K562 (cell line): Measurements from ENCODE around the gene TAS2R40. TPM values are rescaled to one million over a fixed set of nuclear protein-coding genes. Genes with fewer than 3 reads are reported as not detected.

ENCODE experiments used
- ATAC-seq: fragments of 200-7000 bp; cut with Tn5 transposase; 3 replicates; pipeline ENCODE4 v1.9.1; 2020; ENCODE audit warnings: moderate library complexity
- BruUV-seq: library from RNA; stranded (reverse); fragments of 400-500 nt; replicated peaks from 2 replicates; lab custom pipeline; 2021; lab: Mats Ljungman, UMichigan
- CTCF ChIA-PET: fragments of 300-600 bp; formaldehyde crosslinking; extraction: SDS; loops from one replicate; lab custom pipeline; 2021; ENCODE audit warnings: low intra/inter-chr PET ratio; lab: Yijun Ruan, JAX
- POLR2A ChIA-PET: fragments of 300-600, 350-650 bp; sonication (Branson Sonifier 250); formaldehyde crosslinking; extraction: SDS; loops from one replicate; lab custom pipeline; 2021; ENCODE audit warnings: antibody characterized with exemption, inconsistent platforms; lab: Yijun Ruan, JAX
- DNase-seq, 4 experiments: peaks; one replicate each; pipeline versions ENCODE4 v3.0.0 to v3.0.0-alpha.2; 2011 to 2018; ENCODE audit warnings: low spot score in 3 of 4, mixed read lengths in 3 of 4; ENCODE audit errors: extremely low read depth in 1 of 4
- FAIRE-seq: peaks from 2 replicates; lab custom pipeline; 2011; peaks lifted over from hg19 to GRCh38; lab: Jason Lieb, UNC
- H2AFZ ChIP-seq: 2 replicates; pipeline ENCODE4 v1.6.0; 2011; ENCODE audit warnings: low read depth, low read length, control low read depth, inconsistent platforms
- H3K27ac ChIP-seq: fragments of 200-600 bp; 3 replicates; pipeline ENCODE4 v1.8.0; 2011; ENCODE audit warnings: low read depth, mild to moderate bottlenecking, control low read depth, inconsistent platforms, low read length, moderate library complexity, mixed read lengths; ENCODE audit errors: extremely low read depth
- H3K27me3 ChIP-seq, 2 experiments: fragments of 300-600 bp in 1 of 2; 2 replicates in 1 of 2; 3 replicates in 1 of 2; pipeline versions ENCODE4 v1.6.0 to v1.8.0; 2011; ENCODE audit warnings: inconsistent platforms in 2 of 2, low read length in 2 of 2, mild to moderate bottlenecking in 1 of 2, mixed read lengths in 1 of 2, moderate library complexity in 1 of 2; ENCODE audit not compliant: control insufficient read depth in 2 of 2, insufficient read depth in 2 of 2
- H3K36me3 ChIP-seq: fragments of 300-600 bp; 3 replicates; pipeline ENCODE4 v1.8.0; 2011; ENCODE audit warnings: mild to moderate bottlenecking, low read length, inconsistent platforms; ENCODE audit not compliant: control insufficient read depth, insufficient read depth
- H3K4me1 ChIP-seq, 2 experiments: fragments of 200-600 bp in 1 of 2; replicated peaks in 1 of 2; 2 replicates in 1 of 2; 3 replicates in 1 of 2; pipeline versions ENCODE4 v1.5.1 to v1.8.0; 2011; ENCODE audit warnings: inconsistent platforms in 2 of 2, low read length in 2 of 2, mild to moderate bottlenecking in 1 of 2, mixed read lengths in 1 of 2, moderate library complexity in 1 of 2; ENCODE audit not compliant: control insufficient read depth in 2 of 2, insufficient read depth in 2 of 2
- H3K4me2 ChIP-seq: 2 replicates; pipeline ENCODE4 v1.6.1; 2011; ENCODE audit warnings: low read length, control low read depth, inconsistent platforms, mixed read lengths; ENCODE audit not compliant: insufficient read depth
- H3K4me3 ChIP-seq: fragments of 200-600 bp; sonication (generic), shearing (Covaris generic); 2 replicates; pipeline ENCODE4 v1.5.1; 2016; ENCODE audit warnings: control low read depth, inconsistent platforms
- H3K79me2 ChIP-seq: fragments of 200-600 bp; 3 replicates; pipeline ENCODE4 v1.8.0; 2011; ENCODE audit warnings: low read length, inconsistent platforms; ENCODE audit not compliant: control insufficient read depth, insufficient read depth
- H3K9ac ChIP-seq, 2 experiments: 2 replicates each; pipeline versions ENCODE4 v1.6.0 to v1.6.1; 2011; ENCODE audit warnings: low read depth in 2 of 2, low read length in 2 of 2, control low read depth in 1 of 2, inconsistent platforms in 1 of 2, mild to moderate bottlenecking in 1 of 2, mixed read lengths in 1 of 2; ENCODE audit not compliant: insufficient read depth in 1 of 2
- H3K9me1 ChIP-seq: one replicate; pipeline ENCODE4 v1.6.0; 2011; ENCODE audit warnings: inconsistent platforms, mild to moderate bottlenecking, low read length, moderate library complexity; ENCODE audit not compliant: control insufficient read depth, insufficient read depth
- H3K9me3 ChIP-seq: replicated peaks from 2 replicates; pipeline ENCODE4 v1.5.1; 2011; ENCODE audit warnings: low read depth, low read length, inconsistent platforms; ENCODE audit not compliant: control insufficient read depth, insufficient read depth
- H4K20me1 ChIP-seq: replicated peaks from 2 replicates; pipeline ENCODE4 v1.6.1; 2011; ENCODE audit warnings: low read length, inconsistent platforms, mixed read lengths; ENCODE audit not compliant: control insufficient read depth, insufficient read depth
- HDAC3 ChIP-seq: fragments of 450-650 bp; IDR thresholded peaks from 2 replicates; pipeline ENCODE4 v1.6.1; 2018; ENCODE audit warnings: borderline replicate concordance, mild to moderate bottlenecking, moderate library complexity; ENCODE audit not compliant: partially characterized antibody
- MTA2 ChIP-seq: fragments of 450-650 bp; IDR thresholded peaks from 2 replicates; pipeline ENCODE4 v1.6.1; 2016; ENCODE audit warnings: low read depth
- NFE2 ChIP-seq: IDR thresholded peaks from 2 replicates; pipeline ENCODE4 v1.6.1; 2014; ENCODE audit warnings: antibody characterized with exemption, low read depth
- SP2 ChIP-seq: IDR thresholded peaks from 2 replicates; pipeline ENCODE4 v1.6.1; 2011; ENCODE audit warnings: mild to moderate bottlenecking, low read depth, low read length, moderate library complexity; ENCODE audit not compliant: poor library complexity, severe bottlenecking; ENCODE audit errors: extremely low read depth
- TGIF2 ChIP-seq: sonication (generic); formaldehyde crosslinking; IDR thresholded peaks from 2 replicates; pipeline ENCODE4 v1.8.1; 2022; ENCODE audit warnings: mild to moderate bottlenecking, missing genetic modification reagents, moderate library complexity
- TRIM25 ChIP-seq: fragments of 450-650 bp; IDR thresholded peaks from 2 replicates; pipeline ENCODE4 v1.7.0; 2016; ENCODE audit warnings: borderline replicate concordance
- ZFPM2 ChIP-seq: fragments of 250-450 bp; sonication (Bioruptor Pico); IDR thresholded peaks from 2 replicates; pipeline ENCODE4 v1.5.1; 2022; ENCODE audit warnings: mild to moderate bottlenecking
- WGBS: fragments of 100-300 bp; shearing (Covaris generic); methylation state at CpG from one replicate; pipeline ENCODE4 v1.1.6; 2016; ENCODE audit warnings: low coverage, mixed read lengths; ENCODE audit not compliant: insufficient coverage; ENCODE audit errors: missing lambda C conversion rate; 5-methylcytosine and 5-hydroxymethylcytosine counted together
- in situ Hi-C: fragments of 300-500 bp; cut with MboI; formaldehyde crosslinking; loops from 4 replicates; pipeline ENCODE4 v1.15.0; 2018; ENCODE audit warnings: inconsistent platforms, mixed read lengths
- intact Hi-C: fragments of 100-400 bp; cut with micrococcal nuclease; formaldehyde crosslinking; loops from 2 replicates; pipeline ENCODE4 v1.14.2; 2022
- polyA plus RNA-seq, 8 experiments: library from polyadenylated mRNA; depleted of rRNA in 4 of 8; stranded (reverse) in 5 of 8; unstranded in 3 of 8; fragments of >200 nt; fragmentation: Nextera tagmentation in 2 of 8; fragmentation: Illumina TruSeq in 1 of 8; extraction: Ambion mirVana in 2 of 8; extraction: Trizol in 1 of 8; gene quantifications; 2 replicates each; pipeline versions ENCODE4 v1.2.1 to v1.2.3, GENCODE V29; 2011 to 2014; ENCODE audit warnings: inconsistent platforms in 1 of 8, missing spikeins in 1 of 8
- total RNA-seq, 7 experiments: library from RNA; depleted of rRNA in 6 of 7; stranded (reverse); fragments of >200 nt in 6 of 7; fragmentation: Illumina TruSeq in 2 of 7; extraction: Trizol in 2 of 7; gene quantifications; 2 replicates each; pipeline versions ENCODE4 v1.2.1 to v1.2.3, GENCODE V29; 2011 to 2021; ENCODE audit warnings: low replicate concordance in 1 of 7
- TF ChIP-seq, protein P1 (sequence below): fragments of 250-450 bp; sonication (Bioruptor Pico); IDR thresholded peaks from 2 replicates; pipeline ENCODE4 v1.8.0; 2022; ENCODE audit warnings: inconsistent platforms, mild to moderate bottlenecking, moderate library complexity, borderline replicate concordance
- TF ChIP-seq, protein P2 (sequence below): sonication (generic); formaldehyde crosslinking; IDR thresholded peaks from 2 replicates; pipeline ENCODE4 v1.8.1; 2023; ENCODE audit warnings: mild to moderate bottlenecking, missing genetic modification reagents
- TF ChIP-seq, protein P3 (sequence below): fragments of 450-650 bp; formaldehyde crosslinking; IDR thresholded peaks from 2 replicates; pipeline ENCODE4 v1.4.0; 2022; ENCODE audit warnings: missing genetic modification characterization
- TF ChIP-seq, protein P4 (sequence below): fragments of 250-450 bp; sonication (Bioruptor Pico); IDR thresholded peaks from 2 replicates; pipeline ENCODE4 v1.5.0; 2022; ENCODE audit warnings: mild to moderate bottlenecking

Gene TAS2R40
- total and polyA plus RNA-seq, 9 of the 15 experiments (the other 6 are each of a cell fraction or from before 2014, with no cell fraction given), result not detected

DNA sequence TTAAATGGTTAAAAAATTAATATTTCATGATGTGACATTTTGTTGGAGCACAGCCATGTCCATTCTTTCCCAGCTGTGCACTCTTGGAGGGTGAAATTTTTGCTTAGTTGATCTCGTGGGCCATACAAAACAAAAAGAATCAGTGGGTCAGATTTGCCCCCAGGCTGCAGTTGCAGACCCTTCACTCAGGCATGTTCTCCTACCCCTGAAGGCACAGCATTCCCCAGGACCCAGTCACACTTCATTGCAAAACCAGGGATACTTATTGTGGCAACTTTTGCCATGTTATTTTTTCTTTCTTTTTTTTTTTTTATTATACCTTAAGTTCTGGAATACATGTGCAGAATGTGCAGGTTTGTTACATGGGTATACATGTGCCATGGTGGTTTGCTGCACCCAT is 6.0 kb downstream of the TAS2R40 start:
- intact Hi-C loops, result no loop called here
- Histone ChIP-seq H4K20me1 (no peaks in the 10 kb centered on the region), H3K9me3 (no peaks in the 10 kb centered on the region; the same call in 1 of the 2 replicates), H3K4me2 (no peak overlapping the region), H3K27ac (no peak overlapping the region), H3K27me3 (peaks cover 20 to 33% of the 10 kb centered on the region in 2 experiments; a peak in 4 of 5 replicates), H3K36me3 (no peaks in the 10 kb centered on the region), H3K9ac (no peak overlapping the region), H3K4me1 (no peaks in the 10 kb centered on the region), H3K9me1 (no peaks in the 10 kb centered on the region), H2AFZ (no peak overlapping the region), H3K4me3 (no peak overlapping the region), H3K79me2 (no peaks in the 10 kb centered on the region)
- 5% methylated on average over 1 of the region's 1 CpG for WGBS
- FAIRE-seq, result no peak
- in situ Hi-C loops, result loop anchor here (10.0 kb wide), 1 partner anchor 603 kb away; no protein-coding TSS in a partner anchor
- ChIA-PET POLR2A (interaction anchor here (0.8 to 1.2 kb wide), 2 partner anchors 9 to 179 kb away, joined by 3 read pairs; no protein-coding TSS in a partner anchor), CTCF (no interaction called here)
- no peak for ATAC-seq
- no peak for DNase-seq
- TF ChIP-seq, protein P1, sequence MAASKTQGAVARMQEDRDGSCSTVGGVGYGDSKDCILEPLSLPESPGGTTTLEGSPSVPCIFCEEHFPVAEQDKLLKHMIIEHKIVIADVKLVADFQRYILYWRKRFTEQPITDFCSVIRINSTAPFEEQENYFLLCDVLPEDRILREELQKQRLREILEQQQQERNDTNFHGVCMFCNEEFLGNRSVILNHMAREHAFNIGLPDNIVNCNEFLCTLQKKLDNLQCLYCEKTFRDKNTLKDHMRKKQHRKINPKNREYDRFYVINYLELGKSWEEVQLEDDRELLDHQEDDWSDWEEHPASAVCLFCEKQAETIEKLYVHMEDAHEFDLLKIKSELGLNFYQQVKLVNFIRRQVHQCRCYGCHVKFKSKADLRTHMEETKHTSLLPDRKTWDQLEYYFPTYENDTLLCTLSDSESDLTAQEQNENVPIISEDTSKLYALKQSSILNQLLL (CRISPR knock-in tag), result no peak
- TF ChIP-seq, protein P2, sequence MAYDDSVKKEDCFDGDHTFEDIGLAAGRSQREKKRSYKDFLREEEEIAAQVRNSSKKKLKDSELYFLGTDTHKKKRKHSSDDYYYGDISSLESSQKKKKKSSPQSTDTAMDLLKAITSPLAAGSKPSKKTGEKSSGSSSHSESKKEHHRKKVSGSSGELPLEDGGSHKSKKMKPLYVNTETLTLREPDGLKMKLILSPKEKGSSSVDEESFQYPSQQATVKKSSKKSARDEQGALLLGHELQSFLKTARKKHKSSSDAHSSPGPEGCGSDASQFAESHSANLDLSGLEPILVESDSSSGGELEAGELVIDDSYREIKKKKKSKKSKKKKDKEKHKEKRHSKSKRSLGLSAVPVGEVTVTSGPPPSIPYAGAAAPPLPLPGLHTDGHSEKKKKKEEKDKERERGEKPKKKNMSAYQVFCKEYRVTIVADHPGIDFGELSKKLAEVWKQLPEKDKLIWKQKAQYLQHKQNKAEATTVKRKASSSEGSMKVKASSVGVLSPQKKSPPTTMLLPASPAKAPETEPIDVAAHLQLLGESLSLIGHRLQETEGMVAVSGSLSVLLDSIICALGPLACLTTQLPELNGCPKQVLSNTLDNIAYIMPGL (CRISPR knock-in tag), result no peak
- no peak for TF ChIP-seq HDAC3
- no peak for TF ChIP-seq NFE2
- TF ChIP-seq, protein P3, sequence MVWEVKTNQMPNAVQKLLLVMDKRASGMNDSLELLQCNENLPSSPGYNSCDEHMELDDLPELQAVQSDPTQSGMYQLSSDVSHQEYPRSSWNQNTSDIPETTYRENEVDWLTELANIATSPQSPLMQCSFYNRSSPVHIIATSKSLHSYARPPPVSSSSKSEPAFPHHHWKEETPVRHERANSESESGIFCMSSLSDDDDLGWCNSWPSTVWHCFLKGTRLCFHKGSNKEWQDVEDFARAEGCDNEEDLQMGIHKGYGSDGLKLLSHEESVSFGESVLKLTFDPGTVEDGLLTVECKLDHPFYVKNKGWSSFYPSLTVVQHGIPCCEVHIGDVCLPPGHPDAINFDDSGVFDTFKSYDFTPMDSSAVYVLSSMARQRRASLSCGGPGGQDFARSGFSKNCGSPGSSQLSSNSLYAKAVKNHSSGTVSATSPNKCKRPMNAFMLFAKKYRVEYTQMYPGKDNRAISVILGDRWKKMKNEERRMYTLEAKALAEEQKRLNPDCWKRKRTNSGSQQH (CRISPR knock-in tag), result no peak
- TF ChIP-seq MTA2, result no peak
- TF ChIP-seq ZFPM2 (CRISPR knock-in tag), result no peak
- no peak for TF ChIP-seq TGIF2 (CRISPR knock-in tag)
- TF ChIP-seq, protein P4, sequence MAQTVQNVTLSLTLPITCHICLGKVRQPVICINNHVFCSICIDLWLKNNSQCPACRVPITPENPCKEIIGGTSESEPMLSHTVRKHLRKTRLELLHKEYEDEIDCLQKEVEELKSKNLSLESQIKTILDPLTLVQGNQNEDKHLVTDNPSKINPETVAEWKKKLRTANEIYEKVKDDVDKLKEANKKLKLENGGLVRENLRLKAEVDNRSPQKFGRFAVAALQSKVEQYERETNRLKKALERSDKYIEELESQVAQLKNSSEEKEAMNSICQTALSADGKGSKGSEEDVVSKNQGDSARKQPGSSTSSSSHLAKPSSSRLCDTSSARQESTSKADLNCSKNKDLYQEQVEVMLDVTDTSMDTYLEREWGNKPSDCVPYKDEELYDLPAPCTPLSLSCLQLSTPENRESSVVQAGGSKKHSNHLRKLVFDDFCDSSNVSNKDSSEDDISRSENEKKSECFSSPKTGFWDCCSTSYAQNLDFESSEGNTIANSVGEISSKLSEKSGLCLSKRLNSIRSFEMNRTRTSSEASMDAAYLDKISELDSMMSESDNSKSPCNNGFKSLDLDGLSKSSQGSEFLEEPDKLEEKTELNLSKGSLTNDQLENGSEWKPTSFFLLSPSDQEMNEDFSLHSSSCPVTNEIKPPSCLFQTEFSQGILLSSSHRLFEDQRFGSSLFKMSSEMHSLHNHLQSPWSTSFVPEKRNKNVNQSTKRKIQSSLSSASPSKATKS (CRISPR knock-in tag), result no peak
- TF ChIP-seq SP2, result no peak
- no peak for TF ChIP-seq TRIM25
- no TSS peak for BruUV-seq
